AG09309 (cell line): Measurements from ENCODE around the gene RASA3.
A peak's percentile ranks its signal among the peaks of the same experiment; 100 is the strongest.

Experiments used
- DNase-seq: peaks from one replicate; pipeline ENCODE4 v3.0.0-alpha.2; 2010; ENCODE audit warnings: low read depth
- H3K4me3 ChIP-seq: 2 replicates; pipeline ENCODE4 v1.5.1; 2011; ENCODE audit warnings: mild to moderate bottlenecking, low read depth, low read length, moderate library complexity; ENCODE audit not compliant: control insufficient read depth
- CTCF ChIP-seq: IDR thresholded peaks from 2 replicates; pipeline ENCODE4 v1.5.1; 2011; ENCODE audit warnings: mild to moderate bottlenecking, low read depth, low read length, inconsistent platforms; ENCODE audit not compliant: insufficient read depth, control insufficient read depth; ENCODE audit errors: missing control alignments

Gene RASA3

GRCh38 chr13:113952983-113953520 is 179.4 kb downstream of the RASA3 start:
- no peak for DNase-seq
- TF ChIP-seq CTCF: no peak
- no peak overlapping the region for H3K4me3 ChIP-seq

- no peak overlapping the region for H3K4me3 ChIP-seq
- TF ChIP-seq CTCF: no peak
- no peak for DNase-seq
These were observed 180.1 kb downstream of the RASA3 start for GRCh38 chr13:113952151-113952982.

- peak; percentile 82 for TF ChIP-seq CTCF
- DNase-seq: no peak
- no peak overlapping the region for H3K4me3 ChIP-seq
These were observed 181.0 kb downstream of the RASA3 start for GRCh38 chr13:113951246-113951999.

DNA sequence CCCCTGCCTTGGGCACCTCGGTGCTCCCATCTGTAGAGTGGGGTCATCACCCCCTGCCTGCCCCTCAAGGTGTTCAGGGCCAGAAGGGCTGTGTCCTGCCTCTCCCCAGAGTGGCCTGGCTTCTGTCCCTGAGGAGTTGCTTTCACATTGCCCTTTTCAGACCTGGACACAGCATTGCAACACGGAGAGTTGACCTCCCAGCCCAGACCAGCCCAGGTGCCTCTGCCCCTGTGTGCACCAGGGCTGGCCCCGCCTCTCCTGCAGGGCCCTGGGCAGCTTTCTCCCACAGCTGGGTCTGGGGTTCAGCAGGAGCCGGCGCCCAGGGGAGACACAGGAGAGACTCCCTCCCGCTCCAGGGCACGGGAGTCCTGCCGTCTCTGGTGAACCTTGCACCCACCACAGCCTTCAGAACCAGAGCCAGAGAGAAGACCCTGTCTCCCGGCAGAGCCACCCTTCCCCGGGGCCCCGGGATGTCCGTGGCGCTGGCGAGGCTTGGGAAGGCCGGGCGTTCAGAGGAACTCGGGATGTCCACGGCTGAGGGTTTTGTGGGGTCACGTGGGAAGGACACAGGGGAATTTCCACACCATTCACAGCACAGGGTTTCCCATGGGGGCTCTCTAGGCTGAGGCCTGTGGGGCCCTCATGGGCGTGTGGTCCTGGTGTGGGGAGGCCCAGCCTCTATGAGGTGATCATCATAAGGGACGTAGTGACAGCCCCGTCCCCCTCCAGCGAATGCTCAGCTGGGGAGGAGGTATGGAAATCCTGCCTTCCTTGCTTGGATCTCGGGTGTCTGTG is 181.8 kb downstream of the RASA3 start:
- H3K4me3 ChIP-seq: no peak overlapping the region
- TF ChIP-seq CTCF: no peak
- DNase-seq: no peak

- no peak for TF ChIP-seq CTCF
- DNase-seq: no peak
- H3K4me3 ChIP-seq: no peak overlapping the region
These were observed 182.9 kb downstream of the RASA3 start for GRCh38 chr13:113949546-113949945.
